ENCODE data around the gene ZMYND10. TPM values are rescaled to one million over a fixed set of nuclear protein-coding genes. Genes with fewer than 3 reads are reported as not detected.

ZMYND10 gene
- total and polyA plus RNA-seq, 9 of the 15 experiments (the other 6 are each of a cell fraction or from before 2014, with no cell fraction given): 0.20 to 2.8 (median 0.70) TPM

DNA sequence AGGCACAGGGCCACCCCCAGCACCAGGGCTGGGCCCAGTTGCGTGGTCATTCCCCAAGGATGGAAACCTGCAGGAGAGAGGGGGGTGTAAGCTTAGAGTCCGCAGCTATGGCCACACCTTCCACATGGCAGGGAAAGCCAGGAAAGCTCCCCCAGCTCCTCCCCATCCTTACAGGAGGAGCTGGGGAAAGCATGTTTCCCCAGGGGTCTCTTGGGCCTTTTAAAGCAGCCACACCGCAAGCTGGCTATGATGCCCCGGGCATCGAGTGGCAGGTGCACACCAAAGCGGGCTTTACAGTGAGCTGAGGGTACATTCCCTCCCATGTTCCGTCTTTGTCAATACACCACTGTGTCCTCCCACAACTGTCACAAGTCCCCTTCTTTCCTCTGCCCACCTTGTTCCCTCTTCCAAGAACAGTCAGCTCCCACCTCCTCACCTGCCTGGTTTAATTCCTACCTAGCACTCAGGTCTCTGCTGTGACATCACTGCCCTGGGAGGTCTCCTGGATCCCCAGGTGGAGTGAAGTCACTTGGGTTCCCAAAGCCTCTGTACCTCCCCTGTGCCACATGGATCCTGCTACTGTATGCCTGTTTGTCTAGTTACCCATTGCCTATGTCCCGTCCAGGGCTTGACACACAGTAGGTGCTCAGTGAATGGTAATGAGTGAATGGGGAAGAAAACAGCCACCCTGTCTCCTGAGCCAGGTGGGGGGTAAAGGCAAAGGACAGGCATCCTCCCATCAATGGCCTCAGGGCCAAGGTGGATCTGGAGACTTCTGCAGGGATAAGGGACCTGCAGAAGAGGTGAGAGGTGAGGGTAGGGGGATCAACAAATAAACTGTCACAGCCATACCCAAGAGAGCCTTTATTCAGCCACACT, 49.7 kb downstream of the ZMYND10 start:
- CTCF ChIA-PET (ENCODE audit: low intra/inter-chr PET ratio): no interaction called here

DNA sequence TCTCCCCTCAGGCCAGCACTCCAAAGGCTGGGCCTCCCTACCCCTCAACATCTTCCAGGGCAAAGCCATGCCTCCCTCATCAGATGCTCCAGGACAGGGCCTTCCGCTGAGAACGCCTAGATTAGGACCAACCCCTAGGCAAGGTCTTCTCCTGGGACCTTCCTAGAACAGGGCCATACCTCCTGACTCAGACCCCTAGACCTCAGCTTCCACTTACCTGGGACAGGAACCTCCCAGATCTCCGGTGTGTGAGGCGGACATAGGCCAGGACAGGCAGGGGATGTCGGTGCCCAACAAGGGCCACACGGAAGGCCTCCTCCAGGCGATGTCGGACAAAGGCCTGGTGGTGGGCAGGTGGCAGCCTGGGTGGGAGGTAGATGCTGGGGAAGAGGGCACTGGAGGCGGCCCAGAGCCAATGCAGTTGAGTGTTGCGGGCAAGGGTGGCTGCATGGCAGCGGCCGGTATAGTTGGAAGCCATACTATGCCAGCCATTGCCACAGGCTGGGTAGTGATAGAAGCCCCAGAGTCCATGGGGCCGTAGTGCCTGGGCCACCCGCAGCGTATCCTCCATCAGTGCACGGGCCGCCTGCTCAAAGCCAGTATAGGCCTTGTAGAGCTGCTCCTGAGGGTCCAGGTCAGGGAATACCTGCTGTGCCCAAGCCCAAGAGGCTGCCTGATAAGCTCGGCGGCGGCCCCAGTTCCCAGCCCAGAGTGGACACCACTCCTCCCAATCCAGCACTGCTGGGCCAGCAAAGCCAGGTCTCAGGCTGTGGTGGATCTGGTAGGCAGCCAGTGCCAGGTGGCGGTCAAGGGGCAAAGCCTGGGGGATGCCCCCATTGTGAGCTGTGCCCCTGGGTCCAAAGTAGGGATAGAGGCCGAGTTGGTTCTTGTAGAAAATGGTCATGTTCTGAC, 50.8 kb downstream of the ZMYND10 start:
- Histone ChIP-seq H3K9me1 (ENCODE audit: control insufficient read depth, insufficient read depth, low read length) (no peaks in the 10 kb centered on the region), H4K20me1 (replicated peaks; ENCODE audit: control insufficient read depth, insufficient read depth, low read length) (no peaks in the 10 kb centered on the region), H2AFZ (ENCODE audit: low read depth, low read length) (no peak overlapping the region), H3K79me2 (ENCODE audit: control insufficient read depth, insufficient read depth, low read length) (peaks cover 47% of the 10 kb centered on the region), H3K9me3 (replicated peaks; ENCODE audit: control insufficient read depth, insufficient read depth, low read depth, low read length) (no peaks in the 10 kb centered on the region), H3K27me3 (ENCODE audit: control insufficient read depth in 2 of 2, insufficient read depth in 2 of 2, low read length in 2 of 2) (no peaks in the 10 kb centered on the region), H3K27ac (ENCODE audit: extremely low read depth, low read depth, low read length) (no peak overlapping the region), H3K4me2 (ENCODE audit: insufficient read depth, low read length) (no peak overlapping the region), H3K4me3 (no peak overlapping the region), H3K9ac (ENCODE audit: insufficient read depth in 1 of 2, low read depth in 2 of 2, low read length in 2 of 2) (peak overlapping the region in 1 of 2 experiments; percentile 52; a peak in 1 of 4 replicates), H3K36me3 (ENCODE audit: control insufficient read depth, insufficient read depth, low read length) (peaks cover 21% of the 10 kb centered on the region; the same call in 2 of the 3 replicates), H3K4me1 (replicated peaks in 1 of 2; ENCODE audit: control insufficient read depth in 2 of 2, insufficient read depth in 2 of 2, low read length in 2 of 2) (peaks cover 13 to 73% of the 10 kb centered on the region in 2 experiments; a peak in 4 of 5 replicates)
- DNase-seq (ENCODE audit: extremely low read depth in 1 of 4, low spot score in 3 of 4) (no peak), FAIRE-seq (no peak), ATAC-seq (no peak)
- in situ Hi-C loops (cut with MboI) (no loop called here), intact Hi-C loops (cut with micrococcal nuclease) (no loop called here)
- ChIA-PET POLR2A (no interaction called here), CTCF (ENCODE audit: low intra/inter-chr PET ratio) (no interaction called here)
- BruUV-seq (replicated peaks): no TSS peak
- WGBS (ENCODE audit: insufficient coverage, low coverage, missing lambda C conversion rate): 89% methylated on average over 13 of the region's 22 CpGs
- TF ChIP-seq RBFOX2 (IDR thresholded peaks at IDR 0.05; ENCODE audit: low read depth, low read length): peak; percentile 26; the same call in 1 of the 2 replicates
- TF ChIP-seq ARID3A (IDR thresholded peaks at IDR 0.05; ENCODE audit: borderline replicate concordance, low read depth, low read length): no peak

More for the DNA sequence above, 49.7 kb downstream of the ZMYND10 start:
- ATAC-seq (no peak), DNase-seq (ENCODE audit: extremely low read depth in 1 of 4, low spot score in 3 of 4) (no peak), FAIRE-seq (no peak)
- POLR2A ChIA-PET: no interaction called here
- TF ChIP-seq ZKSCAN1 (IDR thresholded peaks at IDR 0.05; ENCODE audit: low read depth, low read length) (peak; percentile 70; the same call in 1 of the 2 replicates), POLR2AphosphoS5 (IDR thresholded peaks at IDR 0.05; ENCODE audit: control insufficient read depth, insufficient read depth, low read depth, low read length) (no peak)
- peaks cover 17% of the 10 kb centered on the region; the same call in 2 of the 3 replicates for H3K36me3 ChIP-seq (ENCODE audit: control insufficient read depth, insufficient read depth, low read length)
- H3K27ac ChIP-seq (ENCODE audit: extremely low read depth, low read depth, low read length): no peak overlapping the region
- 86% methylated on average over 7 of the region's 8 CpGs for WGBS (ENCODE audit: insufficient coverage, low coverage, missing lambda C conversion rate)
- H3K4me1 ChIP-seq (replicated peaks in 1 of 2; ENCODE audit: control insufficient read depth in 2 of 2, insufficient read depth in 2 of 2, low read length in 2 of 2): peaks cover 23 to 73% of the 10 kb centered on the region in 2 experiments; a peak in 4 of 5 replicates
- intact Hi-C loops (cut with micrococcal nuclease): no loop called here
- H3K9me1 ChIP-seq (ENCODE audit: control insufficient read depth, insufficient read depth, low read length): no peaks in the 10 kb centered on the region
- no peaks in the 10 kb centered on the region for H3K9me3 ChIP-seq (replicated peaks; ENCODE audit: control insufficient read depth, insufficient read depth, low read depth, low read length)
- BruUV-seq (replicated peaks): no TSS peak
- H3K27me3 ChIP-seq (ENCODE audit: control insufficient read depth in 2 of 2, insufficient read depth in 2 of 2, low read length in 2 of 2): no peaks in the 10 kb centered on the region
- H2AFZ ChIP-seq (ENCODE audit: low read depth, low read length): no peak overlapping the region
- H4K20me1 ChIP-seq (replicated peaks; ENCODE audit: control insufficient read depth, insufficient read depth, low read length): no peaks in the 10 kb centered on the region
- H3K4me3 ChIP-seq: no peak overlapping the region
- peak overlapping the region in 1 of 2 experiments; percentile 35; a peak in 2 of 4 replicates for H3K9ac ChIP-seq (ENCODE audit: insufficient read depth in 1 of 2, low read depth in 2 of 2, low read length in 2 of 2)
- in situ Hi-C loops (cut with MboI): no loop called here
- H3K4me2 ChIP-seq (ENCODE audit: insufficient read depth, low read length): no peak overlapping the region
- peaks cover 47% of the 10 kb centered on the region for H3K79me2 ChIP-seq (ENCODE audit: control insufficient read depth, insufficient read depth, low read length)

All from K562 (cell line).